Keratinocyte (primary cell): ENCODE data around the gene CMTR1. TPM values are rescaled to one million over a fixed set of nuclear protein-coding genes. Genes with fewer than 3 reads are reported as not detected.

Experiments used
- DNase-seq: peaks from one replicate; pipeline ENCODE4 v3.0.0-alpha.2; 2011; ENCODE audit warnings: low read depth, missing footprints, low spot score
- FAIRE-seq: peaks from 2 replicates; lab custom pipeline; 2011; peaks lifted over from hg19 to GRCh38; lab: Jason Lieb, UNC
- H2AFZ ChIP-seq: 2 replicates; pipeline ENCODE4 v1.6.0; 2012; ENCODE audit warnings: low read length, control low read depth, inconsistent platforms; ENCODE audit not compliant: control insufficient read depth
- H3K27ac ChIP-seq: 2 replicates; pipeline ENCODE4 v1.5.1; 2011; ENCODE audit warnings: low read length; ENCODE audit not compliant: control insufficient read depth, insufficient read depth
- H3K27me3 ChIP-seq: 3 replicates; pipeline ENCODE4 v1.6.0; 2011; ENCODE audit warnings: low read length; ENCODE audit not compliant: control insufficient read depth, insufficient read depth; ENCODE audit errors: extremely low read depth
- H3K36me3 ChIP-seq, 2 experiments: 2 replicates in 1 of 2; 3 replicates in 1 of 2; pipeline ENCODE4 v1.5.1; 2011; ENCODE audit warnings: low read length in 2 of 2, mild to moderate bottlenecking in 1 of 2; ENCODE audit not compliant: control insufficient read depth in 2 of 2, insufficient read depth in 2 of 2; ENCODE audit errors: extremely low read depth in 1 of 2
- H3K4me1 ChIP-seq: 3 replicates; pipeline ENCODE4 v1.5.1; 2011; ENCODE audit warnings: low read length; ENCODE audit not compliant: control insufficient read depth, insufficient read depth; ENCODE audit errors: extremely low read depth
- H3K4me2 ChIP-seq: 3 replicates; pipeline ENCODE4 v1.6.0; 2011; ENCODE audit warnings: low read depth, low read length; ENCODE audit not compliant: control insufficient read depth, insufficient read depth; ENCODE audit errors: extremely low read depth
- H3K4me3 ChIP-seq, 3 experiments: fragments of 200-600 bp in 1 of 3; sonication (generic) in 1 of 3; 2 replicates in 2 of 3; 3 replicates in 1 of 3; pipeline ENCODE4 v1.5.1; 2011 to 2016; ENCODE audit warnings: low read length in 3 of 3, mild to moderate bottlenecking in 3 of 3, control low read depth in 2 of 3, inconsistent platforms in 1 of 3, low read depth in 1 of 3, mixed read lengths in 1 of 3, mixed run types in 1 of 3, moderate library complexity in 1 of 3; ENCODE audit not compliant: control insufficient read depth in 2 of 3, insufficient read depth in 2 of 3; ENCODE audit errors: extremely low read depth in 1 of 3
- H3K79me2 ChIP-seq: 2 replicates; pipeline ENCODE4 v1.6.0; 2012; ENCODE audit warnings: low read length; ENCODE audit not compliant: control insufficient read depth, insufficient read depth
- H3K9ac ChIP-seq: 3 replicates; pipeline ENCODE4 v1.6.0; 2011; ENCODE audit warnings: low read length; ENCODE audit not compliant: control insufficient read depth, insufficient read depth; ENCODE audit errors: extremely low read depth
- H3K9me1 ChIP-seq: 3 replicates; pipeline ENCODE4 v1.6.0; 2011; ENCODE audit warnings: low read length; ENCODE audit not compliant: control insufficient read depth, insufficient read depth; ENCODE audit errors: extremely low read depth
- H3K9me3 ChIP-seq: 2 replicates; pipeline ENCODE4 v1.5.1; 2012; ENCODE audit warnings: low read depth, low read length; ENCODE audit not compliant: control insufficient read depth
- H4K20me1 ChIP-seq: 3 replicates; pipeline ENCODE4 v1.6.0; 2011; ENCODE audit warnings: low read length; ENCODE audit not compliant: control insufficient read depth, insufficient read depth; ENCODE audit errors: extremely low read depth
- EZH2 ChIP-seq: IDR thresholded peaks from one replicate; pipeline ENCODE4 v1.6.1; 2012; ENCODE audit warnings: inconsistent platforms, mild to moderate bottlenecking, low read length, moderate library complexity
- dilution Hi-C: fragments of 300-500 bp; cut with MboI; formaldehyde crosslinking; loops from one replicate; pipeline ENCODE4 v1.7.0; 2020; ENCODE audit warnings: low sequenced_read_pairs; ENCODE audit not compliant: extremely low pct_ligation_motif_present
- polyA plus RNA-seq, 5 experiments: library from polyadenylated mRNA; depleted of rRNA in 3 of 5; stranded (reverse) in 3 of 5; stranded (forward) in 1 of 5; unstranded in 1 of 5; fragments of >200 nt; gene quantifications; 1 replicate in 1 of 5; 2 replicates in 3 of 5; 3 replicates in 1 of 5; pipeline versions ENCODE4 v1.2.1 to v1.2.3, GENCODE V29; 2011 to 2012; ENCODE audit warnings: missing spikeins in 2 of 5, low read depth in 1 of 5, low replicate concordance in 1 of 5
- TF ChIP-seq, protein P1 (sequence below), 3 experiments: IDR thresholded peaks in 1 of 3; conservative IDR thresholded peaks in 1 of 3; optimal IDR thresholded peaks in 1 of 3; 2 replicates in 2 of 3; 3 replicates in 1 of 3; pipeline versions ENCODE3 to v1.5.1; 2011; ENCODE audit warnings: low read length in 3 of 3, mild to moderate bottlenecking in 3 of 3, moderate library complexity in 2 of 3, control low read depth in 1 of 3, inconsistent platforms in 1 of 3; ENCODE audit not compliant: insufficient read depth in 2 of 3; ENCODE audit errors: extremely low read depth in 1 of 3

The CMTR1 gene
- polyA plus RNA-seq, 1 donor (not counting 4 experiments of a cell fraction or from before 2014, with no cell fraction given): 24.6 TPM

DNA sequence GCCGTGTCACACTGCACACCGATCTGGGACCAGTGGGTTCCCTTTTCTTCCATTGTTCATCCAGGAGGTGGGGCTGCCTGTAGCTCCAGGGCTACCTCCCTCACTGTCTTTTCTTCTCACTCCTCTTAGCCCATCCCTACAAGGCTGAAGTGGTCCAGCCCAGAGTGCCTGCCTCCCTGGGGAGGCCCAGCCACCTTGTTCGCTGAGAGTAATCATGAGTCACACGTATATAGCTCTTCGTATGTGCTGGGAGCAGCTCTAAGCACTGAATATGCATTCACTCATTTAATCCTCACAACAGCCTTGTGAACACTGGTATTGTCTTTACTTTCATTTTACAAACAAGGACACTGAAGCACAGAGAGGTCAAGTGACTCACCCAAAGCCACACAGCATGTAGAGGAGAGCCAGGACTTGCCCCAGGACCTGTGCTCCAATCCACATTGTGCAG lies 81.3 kb downstream of the CMTR1 start:
- FAIRE-seq (peak; percentile 72), DNase-seq (peak; percentile 36)
- Histone ChIP-seq H3K4me3 (no peak overlapping the region), H3K36me3 (no peaks in the 10 kb centered on the region), H3K9ac (no peak overlapping the region), H3K79me2 (no peaks in the 10 kb centered on the region), H3K9me1 (no peaks in the 10 kb centered on the region), H3K9me3 (no peaks in the 10 kb centered on the region), H4K20me1 (no peaks in the 10 kb centered on the region), H2AFZ (no peak overlapping the region), H3K4me2 (peak overlapping the region; percentile 45), H3K27ac (no peak overlapping the region), H3K27me3 (peaks cover 11% of the 10 kb centered on the region), H3K4me1 (peaks cover 13% of the 10 kb centered on the region)
- dilution Hi-C loops: no loop called here
- TF ChIP-seq EZH2: no peak
- TF ChIP-seq, protein P1, sequence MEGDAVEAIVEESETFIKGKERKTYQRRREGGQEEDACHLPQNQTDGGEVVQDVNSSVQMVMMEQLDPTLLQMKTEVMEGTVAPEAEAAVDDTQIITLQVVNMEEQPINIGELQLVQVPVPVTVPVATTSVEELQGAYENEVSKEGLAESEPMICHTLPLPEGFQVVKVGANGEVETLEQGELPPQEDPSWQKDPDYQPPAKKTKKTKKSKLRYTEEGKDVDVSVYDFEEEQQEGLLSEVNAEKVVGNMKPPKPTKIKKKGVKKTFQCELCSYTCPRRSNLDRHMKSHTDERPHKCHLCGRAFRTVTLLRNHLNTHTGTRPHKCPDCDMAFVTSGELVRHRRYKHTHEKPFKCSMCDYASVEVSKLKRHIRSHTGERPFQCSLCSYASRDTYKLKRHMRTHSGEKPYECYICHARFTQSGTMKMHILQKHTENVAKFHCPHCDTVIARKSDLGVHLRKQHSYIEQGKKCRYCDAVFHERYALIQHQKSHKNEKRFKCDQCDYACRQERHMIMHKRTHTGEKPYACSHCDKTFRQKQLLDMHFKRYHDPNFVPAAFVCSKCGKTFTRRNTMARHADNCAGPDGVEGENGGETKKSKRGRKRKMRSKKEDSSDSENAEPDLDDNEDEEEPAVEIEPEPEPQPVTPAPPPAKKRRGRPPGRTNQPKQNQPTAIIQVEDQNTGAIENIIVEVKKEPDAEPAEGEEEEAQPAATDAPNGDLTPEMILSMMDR (optimal IDR thresholded peaks at IDR 0.05 in 1 of 3, IDR thresholded peaks at IDR 0.05 in 1 of 3, conservative IDR thresholded peaks at IDR 0.05 in 1 of 3; ENCODE audit: extremely low read depth in 1 of 3, insufficient read depth in 2 of 3, low read length in 3 of 3): no peak

DNA sequence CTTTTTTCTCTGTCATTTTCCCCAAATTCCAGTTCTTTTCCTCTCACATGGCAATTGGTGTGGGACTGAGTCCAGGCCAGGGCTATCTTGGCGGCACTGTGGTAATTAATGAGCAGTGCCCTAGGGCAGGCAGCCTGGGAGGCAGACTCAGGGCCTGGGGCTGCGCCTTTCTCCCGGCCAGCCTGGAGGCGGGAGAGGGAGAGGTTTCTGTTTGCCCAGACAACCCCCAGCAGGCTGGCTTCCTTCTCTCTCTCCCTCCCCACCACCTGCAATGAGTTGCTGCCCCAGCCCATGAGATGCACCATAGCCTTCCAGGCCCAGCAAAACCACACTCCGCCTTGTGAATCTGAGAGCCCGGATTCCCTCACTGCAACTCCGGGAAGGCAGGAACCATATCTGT lies 81.8 kb downstream of the CMTR1 start:
- TF ChIP-seq, protein P1 (optimal IDR thresholded peaks at IDR 0.05 in 1 of 3, IDR thresholded peaks at IDR 0.05 in 1 of 3, conservative IDR thresholded peaks at IDR 0.05 in 1 of 3; ENCODE audit: extremely low read depth in 1 of 3, insufficient read depth in 2 of 3, low read length in 3 of 3): no peak
- TF ChIP-seq EZH2: no peak
- Histone ChIP-seq H3K4me2 (peak overlapping the region; percentile 45), H3K9me3 (no peaks in the 10 kb centered on the region), H3K27me3 (peaks cover 11% of the 10 kb centered on the region), H3K9ac (no peak overlapping the region), H3K36me3 (no peaks in the 10 kb centered on the region), H3K79me2 (no peaks in the 10 kb centered on the region), H3K9me1 (no peaks in the 10 kb centered on the region), H3K4me3 (no peak overlapping the region), H4K20me1 (no peaks in the 10 kb centered on the region), H2AFZ (no peak overlapping the region), H3K4me1 (peaks cover 13% of the 10 kb centered on the region), H3K27ac (no peak overlapping the region)
- DNase-seq (no peak), FAIRE-seq (no peak)
- dilution Hi-C loops: no loop called here
